Suppressor macrophage treated with lipopolysaccharide for 4 hours (primary cell): Measurements from ENCODE around the gene SPAG7.

ENCODE experiments used
- DNase-seq: peaks from one replicate; pipeline ENCODE4 v3.0.0-alpha.2; 2020

The SPAG7 gene

DNA sequence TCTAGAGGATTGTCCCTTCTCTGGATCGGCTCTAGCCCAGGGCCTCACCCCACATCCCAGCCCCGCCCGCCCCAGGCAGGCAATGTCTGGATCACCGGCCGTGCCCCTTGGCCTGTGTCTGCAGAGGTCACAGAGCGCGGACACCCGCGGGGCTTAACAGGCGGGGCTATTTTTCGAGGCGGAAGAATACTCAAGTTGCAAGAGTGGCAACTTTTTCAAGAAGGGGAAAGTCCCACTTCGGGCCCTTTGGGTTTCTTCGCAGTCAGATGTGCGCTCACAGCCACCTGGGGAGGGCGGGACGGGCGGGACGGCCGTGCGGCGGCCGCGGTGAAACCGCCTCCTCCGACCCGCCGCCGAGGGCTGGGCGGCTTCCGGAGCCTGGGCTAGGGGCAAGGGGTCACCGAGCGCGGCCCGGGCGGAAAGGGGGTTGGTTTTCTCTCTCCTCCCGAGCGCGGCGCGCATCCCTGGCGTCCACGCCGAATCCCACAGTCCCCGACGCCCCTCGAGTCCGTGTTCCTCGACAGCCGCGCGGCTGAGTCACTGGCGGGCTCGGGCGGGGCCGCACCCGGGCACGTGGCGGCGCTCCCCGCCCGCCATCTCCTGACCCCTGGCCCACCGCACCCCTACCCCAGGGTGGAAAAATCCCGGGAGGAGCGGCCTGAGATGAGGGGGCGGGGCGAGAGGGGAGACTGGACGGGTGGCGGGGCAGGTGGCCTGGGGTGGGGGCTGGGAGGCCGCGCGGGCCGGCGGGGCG, 18.1 kb downstream of the SPAG7 start:
- DNase-seq: peak; percentile 86

GRCh38 chr17:4948931-4949320, 18.7 kb downstream of the SPAG7 start:
- DNase-seq: peak; percentile 93

DNA sequence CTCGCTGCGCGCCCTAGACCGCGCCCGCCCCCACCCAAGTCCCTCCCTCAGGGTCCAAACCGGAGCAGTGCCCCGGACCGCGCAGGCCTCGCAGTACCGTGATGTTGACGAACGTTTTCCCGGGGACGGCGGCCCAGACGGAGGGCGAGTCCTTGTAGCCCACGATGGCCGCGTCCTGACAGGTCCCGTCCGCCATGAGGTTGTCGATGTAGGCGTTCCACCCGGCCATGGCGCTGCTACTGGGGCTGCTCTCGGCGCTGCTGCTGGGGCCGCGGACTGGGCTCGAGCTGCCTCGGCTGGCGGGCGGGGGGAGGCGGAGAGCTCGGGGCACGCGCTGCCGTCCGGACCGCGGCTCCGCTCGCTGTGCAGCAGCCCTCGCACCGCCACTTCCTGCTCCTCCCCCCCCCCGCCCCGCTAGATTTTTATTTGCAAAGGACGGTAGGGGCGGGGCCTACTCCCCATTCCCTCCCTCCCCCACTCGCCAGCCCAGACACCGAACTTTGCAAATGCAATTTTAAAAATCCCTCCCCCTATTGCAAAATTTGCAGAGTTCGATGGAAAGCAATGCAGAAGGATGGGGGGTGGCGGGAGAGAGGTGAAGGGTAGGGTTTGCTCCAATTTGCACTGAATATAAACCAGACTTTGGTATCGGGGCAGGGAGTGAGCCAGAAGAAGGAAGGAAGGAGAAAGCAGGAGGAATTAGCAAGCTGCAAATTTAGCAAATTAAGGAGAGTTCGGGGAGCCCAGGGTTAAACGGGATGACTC, 19.3 kb downstream of the SPAG7 start, which contains the start of gene PFN1:
Gene PFN1 (minus strand): TSS at position 365 of the 765 bp plus-strand sequence. CDS start 136 bp downstream, at position 229.
- DNase-seq: peak; percentile 96

DNA sequence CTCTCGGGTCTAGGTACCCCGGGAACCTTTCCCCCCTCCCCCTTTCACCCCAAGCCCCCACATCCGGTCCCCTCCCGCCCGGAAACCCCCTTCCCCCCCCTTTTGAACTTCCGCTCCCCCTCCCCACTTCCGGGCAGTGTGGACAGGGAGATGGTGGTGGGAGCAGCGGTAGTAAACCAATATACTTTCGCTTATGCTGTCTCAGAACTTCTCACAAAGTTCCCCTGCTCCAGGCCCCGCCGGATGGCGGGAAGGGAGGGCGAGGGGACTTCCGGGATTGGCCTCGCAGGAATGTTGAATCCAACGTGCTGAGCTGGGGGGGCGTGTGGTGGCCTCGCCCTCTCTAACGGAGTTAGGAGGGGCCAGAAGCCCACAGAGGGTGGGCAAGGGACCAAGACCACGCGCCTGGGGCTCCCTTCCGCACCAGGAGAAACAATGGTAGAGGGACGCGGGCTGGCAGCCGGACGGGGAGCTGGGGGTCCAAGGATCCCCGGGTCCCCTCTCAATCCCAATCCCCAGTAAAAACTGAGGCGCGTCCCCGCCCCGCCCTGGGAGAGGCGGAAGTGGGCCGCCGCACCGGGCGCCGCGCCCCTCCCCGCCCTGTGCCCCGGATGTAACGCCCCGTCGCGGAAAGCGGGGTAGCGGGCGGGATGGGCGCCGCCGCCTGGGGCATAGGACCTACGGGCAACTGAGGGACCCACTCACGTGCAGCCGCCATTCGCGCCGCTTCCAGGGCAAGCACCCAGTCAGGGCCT, 20.0 kb downstream of the SPAG7 start:
- peak; percentile 85 for DNase-seq

DNA sequence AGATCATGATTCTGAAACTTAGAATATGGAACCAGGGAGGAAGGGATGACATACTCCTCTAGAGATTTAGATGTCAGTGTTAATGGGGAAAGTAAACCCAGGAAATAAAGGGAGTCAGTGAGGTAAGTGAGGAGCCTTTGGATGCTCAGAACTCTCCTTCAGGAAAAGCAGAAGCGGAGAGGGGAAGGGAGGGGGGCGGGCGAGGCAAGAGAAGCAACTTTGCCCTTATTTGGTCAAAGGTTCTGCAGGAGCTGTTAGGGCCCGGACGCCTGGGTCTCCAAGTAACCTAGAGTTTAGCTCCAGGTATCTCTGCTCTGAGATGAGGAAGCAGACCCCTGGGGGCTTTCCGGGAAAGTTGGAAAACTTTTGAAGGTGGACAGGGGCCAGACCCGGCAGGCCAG, 20.6 kb downstream of the SPAG7 start:
- peak; percentile 50 for DNase-seq

DNA sequence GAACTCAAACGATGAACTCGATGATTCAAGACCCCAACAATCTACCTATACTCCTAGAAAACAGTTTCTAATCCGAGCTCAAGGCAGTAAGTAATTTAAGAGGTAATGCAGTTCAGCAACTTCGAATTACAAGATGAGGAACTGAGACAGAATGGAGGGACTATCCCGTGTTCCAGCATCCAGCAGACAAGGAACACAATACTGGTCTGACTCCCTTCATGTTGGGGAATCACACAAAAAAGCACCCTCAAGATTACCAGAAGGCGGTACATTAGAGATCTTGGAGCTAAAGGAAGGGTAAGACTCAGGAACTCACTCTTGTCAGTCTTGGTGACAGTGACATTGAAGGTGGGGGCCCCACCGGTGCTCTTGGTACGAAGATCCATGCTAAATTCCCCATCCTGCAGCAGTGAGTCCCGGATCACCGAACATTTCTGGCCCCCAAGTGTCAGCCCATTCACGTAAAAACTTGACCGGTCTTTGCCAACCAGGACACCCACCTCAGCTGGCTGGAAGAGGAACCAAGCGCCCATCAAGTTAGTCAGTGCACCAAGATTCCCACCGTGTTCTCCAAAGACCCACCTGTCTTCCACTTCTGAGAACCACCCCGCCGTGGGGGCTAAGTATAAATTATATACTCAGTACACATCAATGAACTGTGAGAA, 21.2 kb downstream of the SPAG7 start:
- peak; percentile 73 for DNase-seq

- no peak for DNase-seq
Measured at GRCh38 chr17:4945944-4946280, 21.7 kb downstream of the SPAG7 start.

- DNase-seq: peak; percentile 94
Measured at GRCh38 chr17:4945176-4945943, 22.3 kb downstream of the SPAG7 start.

DNA sequence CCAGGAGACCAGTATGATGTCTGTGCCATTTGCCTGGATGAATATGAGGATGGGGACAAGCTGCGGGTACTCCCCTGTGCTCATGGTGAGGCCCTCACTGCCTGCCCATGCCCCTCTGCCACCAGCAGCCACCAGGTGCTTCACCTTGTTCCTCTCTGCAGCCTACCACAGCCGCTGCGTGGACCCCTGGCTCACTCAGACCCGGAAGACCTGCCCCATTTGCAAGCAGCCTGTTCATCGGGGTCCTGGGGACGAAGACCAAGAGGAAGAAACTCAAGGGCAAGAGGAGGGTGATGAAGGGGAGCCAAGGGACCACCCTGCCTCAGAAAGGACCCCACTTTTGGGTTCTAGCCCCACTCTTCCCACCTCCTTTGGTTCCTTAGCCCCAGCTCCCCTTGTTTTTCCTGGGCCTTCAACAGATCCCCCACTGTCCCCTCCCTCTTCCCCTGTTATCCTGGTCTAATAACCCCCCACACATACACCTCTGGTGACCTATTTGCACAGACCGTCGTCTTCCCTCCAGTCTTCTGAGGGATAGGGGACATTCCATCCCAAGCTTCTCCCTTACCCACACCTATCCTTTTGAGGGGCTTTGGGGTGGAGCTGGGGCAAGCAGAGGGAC, 23.0 kb downstream of the SPAG7 start:
- DNase-seq: no peak

- DNase-seq: no peak
Measured at GRCh38 chr17:4944163-4944553, 23.5 kb downstream of the SPAG7 start.

DNA sequence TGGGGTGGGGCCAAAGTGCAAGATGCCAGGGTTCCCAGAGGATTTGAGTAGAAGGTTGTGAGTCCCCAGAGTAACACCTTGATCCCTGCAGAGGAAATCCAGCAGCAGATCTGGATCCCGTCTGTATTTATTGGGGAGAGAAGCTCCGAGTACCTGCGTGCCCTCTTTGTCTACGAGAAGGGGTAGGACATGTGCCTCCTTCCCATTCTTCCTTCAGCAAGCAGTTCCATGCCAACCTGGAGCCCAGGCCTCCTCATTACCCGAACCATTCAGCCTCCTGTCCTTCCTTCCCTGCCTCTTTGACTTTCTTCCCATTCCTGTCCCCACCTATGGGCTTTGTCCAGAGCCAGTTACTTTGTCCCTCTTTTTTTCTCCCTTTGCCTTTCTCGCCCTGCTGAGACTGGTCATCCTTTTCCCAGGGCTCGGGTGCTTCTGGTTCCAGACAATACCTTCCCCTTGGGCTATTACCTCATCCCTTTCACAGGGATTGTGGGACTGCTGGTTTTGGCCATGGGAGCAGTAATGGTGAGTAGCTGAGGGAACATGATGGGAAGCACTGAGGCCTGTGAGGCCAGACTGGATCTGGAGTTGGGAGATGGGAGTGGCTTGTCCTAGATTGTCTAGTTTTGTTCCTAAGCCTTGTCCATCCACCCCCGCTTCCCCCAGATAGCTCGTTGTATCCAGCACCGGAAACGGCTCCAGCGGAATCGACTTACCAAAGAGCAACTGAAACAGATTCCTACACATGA, 24.7 kb downstream of the SPAG7 start:
- no peak for DNase-seq

GRCh38 chr17:4941319-4941610, 26.4 kb downstream of the SPAG7 start:
- no peak for DNase-seq

DNA sequence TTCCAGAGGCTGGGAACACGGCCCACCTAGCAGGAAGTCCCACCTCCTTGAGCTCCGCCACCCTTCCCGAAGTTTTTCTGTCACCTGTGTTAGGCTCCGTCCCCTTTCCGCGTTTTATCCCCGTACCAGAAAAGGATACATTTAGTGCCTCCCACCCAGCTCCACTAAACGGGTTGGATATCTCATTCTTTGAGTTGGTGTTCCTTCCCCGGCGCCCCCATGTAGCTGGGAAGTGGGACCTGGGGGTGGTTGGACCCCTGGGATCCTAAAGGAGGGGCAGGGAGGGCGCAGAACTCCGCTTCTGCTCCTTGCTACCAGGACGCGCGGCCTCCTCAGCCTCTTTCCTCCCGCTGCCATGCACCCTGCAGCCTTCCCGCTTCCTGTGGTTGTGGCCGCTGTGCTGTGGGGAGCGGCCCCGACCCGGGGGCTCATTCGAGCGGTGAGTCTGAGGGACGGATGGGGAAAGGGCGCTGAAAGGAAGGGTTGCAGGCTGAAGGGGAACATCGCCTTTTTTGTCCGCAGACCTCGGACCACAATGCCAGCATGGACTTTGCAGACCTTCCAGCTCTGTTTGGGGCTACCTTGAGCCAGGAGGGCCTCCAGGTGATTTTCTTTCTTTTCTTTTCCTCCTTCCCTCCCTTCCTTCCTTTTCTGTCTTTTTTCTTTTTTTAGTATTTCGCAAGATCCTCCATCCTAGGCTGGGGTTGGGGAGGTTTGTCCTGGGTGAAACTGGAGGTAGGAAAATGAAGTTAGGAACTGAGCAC, 26.9 kb downstream of the SPAG7 start:
- DNase-seq: no peak

GRCh38 chr17:4939796-4940554, 27.6 kb downstream of the SPAG7 start, which contains the start of the genes RNF167 and SLC25A11:
Gene RNF167, plus strand, starts transcription at chr17:4940268. Its CDS starts 642 bp downstream, at chr17:4940910.
Gene SLC25A11, minus strand, starts transcription at chr17:4940046. Its CDS starts 136 bp downstream, at chr17:4939910.
- DNase-seq: peak; percentile 99

GRCh38 chr17:4939546-4939795, 28.1 kb downstream of the SPAG7 start:
- no peak for DNase-seq

GRCh38 chr17:4938688-4939545, 28.7 kb downstream of the SPAG7 start:
- no peak for DNase-seq

DNA sequence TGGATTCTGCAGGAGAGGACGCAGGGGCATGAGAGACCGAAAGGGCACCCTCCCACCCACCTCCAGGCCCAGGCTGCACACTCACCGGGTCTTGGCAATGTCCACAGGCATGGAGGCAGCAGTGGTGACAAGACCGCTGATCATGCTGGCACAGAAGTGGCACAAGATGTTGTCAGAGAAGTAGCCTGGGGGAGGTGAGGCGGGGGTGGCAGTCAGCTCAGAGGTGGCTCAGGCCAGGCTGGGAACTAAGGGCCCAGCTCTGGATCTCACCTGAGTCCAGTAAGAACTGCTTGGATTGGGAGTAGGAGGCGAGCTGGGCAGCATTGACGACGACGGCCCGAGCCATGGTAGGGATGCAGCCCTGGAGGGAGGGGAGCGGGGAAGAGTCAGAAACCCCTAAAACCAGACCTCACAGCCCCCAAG, 29.5 kb downstream of the SPAG7 start:
- no peak for DNase-seq

DNA sequence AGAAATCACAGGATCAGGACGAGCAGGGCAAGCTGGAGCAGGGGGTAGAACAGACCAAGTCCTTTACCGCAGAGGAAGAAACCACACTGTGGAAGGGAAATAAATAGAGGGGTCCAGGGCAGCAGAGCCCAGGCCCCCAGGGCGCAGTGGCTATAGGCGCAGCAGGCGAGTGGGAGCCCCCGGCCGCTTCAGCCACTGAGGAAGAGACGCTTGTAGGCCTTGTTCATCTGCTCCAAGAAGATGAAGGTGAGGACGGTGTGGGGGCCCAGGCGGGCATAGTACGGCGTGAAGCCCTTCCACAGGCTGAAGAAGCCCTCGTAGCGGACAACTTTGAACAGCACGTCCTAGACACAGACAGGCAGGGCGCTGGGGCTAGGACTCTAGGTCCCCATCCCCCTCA, 30.1 kb downstream of the SPAG7 start:
- DNase-seq: no peak

- no peak for DNase-seq
Measured at GRCh38 chr17:4936436-4936835, 31.2 kb downstream of the SPAG7 start.
